Stimulated activated naive B cell treated with anti-CD40 and anti-IgM and Interleukin-4, amounts not matched to agents 10 μg/mL and 1 μg/mL and 100 μg/mL, for 72 hours (primary cell): ENCODE measurements around the gene CAT.

Experiments
- ATAC-seq, 2 donors: fragments of 150-1000 bp; cut with Tn5 transposase; replicated peaks; 2 replicates each; pipeline ENCODE4 v1.10.0; 2021; ENCODE audit warnings: moderate library complexity in 1 of 2
- DNase-seq: peaks from one replicate; pipeline ENCODE4 v3.0.0; 2021
- H3K27ac Mint-ChIP-seq: one replicate; pipeline ENCODE4 v1.8.0; 2022; ENCODE audit warnings: mild to moderate bottlenecking, mixed read lengths
- H3K27me3 Mint-ChIP-seq, 2 donors: one replicate each; pipeline ENCODE4 v1.8.0; 2022; ENCODE audit warnings: mixed read lengths in 2 of 2
- H3K36me3 Mint-ChIP-seq, 2 donors: one replicate each; pipeline ENCODE4 v1.8.0; 2022; ENCODE audit warnings: mixed read lengths in 2 of 2, mild to moderate bottlenecking in 1 of 2
- H3K4me1 Mint-ChIP-seq, 2 donors: one replicate each; pipeline ENCODE4 v1.8.0; 2022; ENCODE audit warnings: mixed read lengths in 2 of 2, mild to moderate bottlenecking in 1 of 2
- H3K4me3 Mint-ChIP-seq, 2 donors: one replicate each; pipeline ENCODE4 v1.8.0; 2022; ENCODE audit warnings: mild to moderate bottlenecking in 2 of 2, mixed read lengths in 2 of 2, moderate library complexity in 1 of 2
- H3K9me3 Mint-ChIP-seq, 2 donors: one replicate each; pipeline ENCODE4 v1.8.0; 2022; ENCODE audit warnings: mixed read lengths in 2 of 2, mild to moderate bottlenecking in 1 of 2

The CAT gene

DNA sequence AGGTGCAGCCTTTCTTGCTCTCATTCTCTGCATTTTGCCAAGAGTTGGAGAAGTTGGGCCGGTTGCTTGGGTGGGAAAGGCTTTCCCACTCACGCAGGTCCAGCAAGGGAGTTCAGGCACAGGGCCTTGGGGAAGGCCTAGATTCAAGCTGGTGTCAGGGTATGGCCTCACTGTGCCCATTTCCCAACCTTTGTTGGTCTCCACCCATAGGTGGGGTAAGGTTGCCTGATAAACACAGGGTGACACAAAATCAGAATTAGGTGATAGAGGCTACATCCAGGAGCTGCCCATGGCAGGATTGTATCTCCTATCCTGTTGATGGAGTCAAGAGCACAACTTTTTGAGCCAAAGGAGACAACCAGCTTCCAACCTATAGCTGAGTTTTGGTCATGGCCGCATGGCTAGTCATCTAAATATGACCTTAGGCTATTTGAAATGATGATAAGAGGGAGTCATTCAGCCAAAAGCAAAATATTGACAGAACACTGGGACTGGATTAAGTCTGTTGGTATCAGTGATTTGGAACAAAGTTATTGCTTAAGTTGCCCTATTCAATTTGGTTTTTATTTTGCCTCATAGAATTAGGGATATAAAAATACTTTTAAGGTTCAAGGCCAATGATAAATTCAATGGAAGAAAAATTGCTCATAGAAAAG is 20.9 kb downstream of the CAT start:
- H3K4me3 Mint-ChIP-seq: no peak overlapping the region
- H3K27ac Mint-ChIP-seq: no peak overlapping the region
- DNase-seq (no peak), ATAC-seq (no peak)
- peaks cover 52 to 65% of the 10 kb centered on the region in 2 donors for H3K36me3 Mint-ChIP-seq
- H3K4me1 Mint-ChIP-seq: peaks cover 1 to 3% of the 10 kb centered on the region in 2 donors
- peaks cover 0 to 2% of the 10 kb centered on the region in 2 donors for H3K9me3 Mint-ChIP-seq
- no peaks in the 10 kb centered on the region for H3K27me3 Mint-ChIP-seq

DNA sequence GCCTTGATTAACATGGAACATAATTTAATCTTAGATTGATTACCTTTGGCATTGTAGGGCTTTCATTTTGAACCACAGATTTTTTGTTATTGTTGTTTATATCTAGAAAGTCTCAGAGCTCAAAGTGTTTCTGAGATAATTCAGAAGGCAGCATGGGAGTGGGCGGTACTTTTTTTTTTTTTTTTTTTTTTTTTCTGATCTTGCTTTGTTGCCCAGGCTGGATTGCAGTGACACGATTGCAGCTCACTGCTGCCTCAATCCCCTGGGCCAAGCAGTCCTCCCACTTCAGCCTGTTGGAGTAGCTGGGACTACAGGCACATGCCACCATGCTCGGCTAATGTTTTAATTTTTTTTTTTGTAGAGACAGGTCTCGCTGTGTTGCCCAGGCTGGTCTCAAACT is 21.5 kb downstream of the CAT start:
- peaks cover 0 to 4% of the 10 kb centered on the region in 2 donors for H3K9me3 Mint-ChIP-seq
- ATAC-seq (no peak), DNase-seq (no peak)
- no peaks in the 10 kb centered on the region for H3K27me3 Mint-ChIP-seq
- H3K4me3 Mint-ChIP-seq: no peak overlapping the region
- H3K4me1 Mint-ChIP-seq: peaks cover 3 to 6% of the 10 kb centered on the region in 2 donors
- H3K27ac Mint-ChIP-seq: no peak overlapping the region
- peaks cover 52 to 66% of the 10 kb centered on the region in 2 donors for H3K36me3 Mint-ChIP-seq

GRCh38 chr11:34461215-34461614 is 22.5 kb downstream of the CAT start:
- peaks cover 60 to 71% of the 10 kb centered on the region in 2 donors for H3K36me3 Mint-ChIP-seq
- no peak for ATAC-seq
- peaks cover 2 to 4% of the 10 kb centered on the region in 2 donors for H3K9me3 Mint-ChIP-seq
- no peak overlapping the region for H3K27ac Mint-ChIP-seq
- no peaks in the 10 kb centered on the region for H3K27me3 Mint-ChIP-seq
- H3K4me1 Mint-ChIP-seq: peaks cover 3 to 6% of the 10 kb centered on the region in 2 donors
- DNase-seq: no peak
- no peak overlapping the region for H3K4me3 Mint-ChIP-seq

- Mint-ChIP-seq H3K27me3 (no peaks in the 10 kb centered on the region), H3K36me3 (peaks cover 52 to 72% of the 10 kb centered on the region in 2 donors), H3K9me3 (peaks cover 6 to 10% of the 10 kb centered on the region in 2 donors), H3K27ac (peak overlapping the region; percentile 83), H3K4me3 (no peak overlapping the region), H3K4me1 (peaks cover 5 to 6% of the 10 kb centered on the region in 2 donors)
- peak in 1 of 2 donors; percentile 42 for ATAC-seq
- no peak for DNase-seq
These were observed 25.9 kb downstream of the CAT start for GRCh38 chr11:34464591-34465051.

DNA sequence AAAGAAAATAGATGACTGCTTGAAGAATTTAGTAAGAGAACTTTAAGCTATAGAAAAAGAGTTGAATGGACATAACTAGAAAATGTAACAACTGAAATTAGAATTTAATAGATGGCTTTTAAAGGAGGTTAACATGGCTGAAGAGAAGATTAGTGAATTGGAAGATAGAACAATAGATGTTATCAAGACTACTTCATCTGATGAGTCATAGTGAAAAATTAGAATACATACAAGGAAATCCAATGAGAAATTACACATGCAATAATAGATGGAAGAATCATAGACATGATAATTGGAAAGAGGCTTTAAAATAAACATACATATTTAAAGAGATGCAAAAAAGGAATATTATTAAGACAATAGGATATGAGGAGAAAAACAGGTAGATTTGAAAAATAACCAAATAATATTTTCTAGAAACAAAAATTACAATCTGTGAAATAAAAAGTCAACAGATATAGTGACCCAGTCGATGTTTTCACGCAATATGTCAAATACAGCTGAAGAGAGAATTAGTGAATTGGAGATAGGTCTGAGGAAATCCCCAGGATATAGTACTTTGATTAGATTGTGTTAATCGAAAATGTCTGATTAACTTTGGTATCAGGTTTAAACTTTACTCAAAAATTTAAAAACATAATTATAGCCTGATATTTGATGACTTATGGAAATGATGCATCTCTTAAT is 28.2 kb downstream of the CAT start:
- no peaks in the 10 kb centered on the region for H3K27me3 Mint-ChIP-seq
- H3K36me3 Mint-ChIP-seq: peaks cover 52 to 62% of the 10 kb centered on the region in 2 donors
- ATAC-seq (no peak), DNase-seq (no peak)
- H3K9me3 Mint-ChIP-seq: peaks cover 6 to 10% of the 10 kb centered on the region in 2 donors
- peaks cover 5 to 6% of the 10 kb centered on the region in 2 donors for H3K4me1 Mint-ChIP-seq
- H3K27ac Mint-ChIP-seq: no peak overlapping the region
- H3K4me3 Mint-ChIP-seq: no peak overlapping the region

- Mint-ChIP-seq H3K27ac (no peak overlapping the region), H3K4me3 (no peak overlapping the region), H3K4me1 (peaks cover 5 to 6% of the 10 kb centered on the region in 2 donors), H3K36me3 (peaks cover 58 to 60% of the 10 kb centered on the region in 2 donors), H3K9me3 (peaks cover 6 to 10% of the 10 kb centered on the region in 2 donors), H3K27me3 (no peaks in the 10 kb centered on the region)
- ATAC-seq: peak; percentile 52 to 56
- DNase-seq: no peak
These were observed 29.6 kb downstream of the CAT start for GRCh38 chr11:34468209-34468841.

- Mint-ChIP-seq H3K9me3 (no peaks in the 10 kb centered on the region), H3K4me3 (no peak overlapping the region), H3K27ac (no peak overlapping the region), H3K36me3 (peaks cover 27 to 28% of the 10 kb centered on the region in 2 donors), H3K27me3 (no peaks in the 10 kb centered on the region), H3K4me1 (no peaks in the 10 kb centered on the region)
- ATAC-seq (no peak), DNase-seq (no peak)
These were observed 35.0 kb downstream of the CAT start for GRCh38 chr11:34473603-34474169.

DNA sequence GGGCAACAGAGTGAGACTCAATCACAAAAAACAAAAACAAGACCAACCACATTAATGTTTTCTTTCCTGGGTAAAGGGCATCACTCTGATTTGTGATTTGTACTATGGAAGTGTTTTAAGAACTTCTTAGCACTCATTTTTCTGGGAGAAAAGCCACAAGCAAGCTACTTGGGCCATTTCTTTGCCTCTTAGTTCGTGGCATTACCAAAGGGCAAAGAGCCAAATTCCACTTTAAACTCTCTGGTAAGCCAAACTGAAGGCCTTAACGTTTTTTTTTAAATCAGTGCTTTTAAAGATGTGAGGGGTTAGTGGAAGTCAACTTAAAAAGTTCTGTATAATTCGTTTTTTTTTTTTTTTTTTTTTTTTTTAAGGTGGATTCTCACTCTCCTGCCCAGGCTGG is 36.9 kb downstream of the CAT start:
- ATAC-seq (no peak), DNase-seq (no peak)
- Mint-ChIP-seq H3K4me3 (no peak overlapping the region), H3K4me1 (no peaks in the 10 kb centered on the region), H3K27me3 (peaks cover 0 to 6% of the 10 kb centered on the region in 2 donors), H3K27ac (no peak overlapping the region), H3K9me3 (no peaks in the 10 kb centered on the region), H3K36me3 (peaks cover 25 to 27% of the 10 kb centered on the region in 2 donors)

GRCh38 chr11:34476849-34477248 is 38.1 kb downstream of the CAT start:
- H3K27me3 Mint-ChIP-seq: peaks cover 0 to 9% of the 10 kb centered on the region in 2 donors
- no peak overlapping the region for H3K4me3 Mint-ChIP-seq
- peaks cover 19 to 20% of the 10 kb centered on the region in 2 donors for H3K36me3 Mint-ChIP-seq
- H3K9me3 Mint-ChIP-seq: no peaks in the 10 kb centered on the region
- ATAC-seq (no peak), DNase-seq (no peak)
- peak overlapping the region; percentile 31 for H3K27ac Mint-ChIP-seq
- no peaks in the 10 kb centered on the region for H3K4me1 Mint-ChIP-seq

DNA sequence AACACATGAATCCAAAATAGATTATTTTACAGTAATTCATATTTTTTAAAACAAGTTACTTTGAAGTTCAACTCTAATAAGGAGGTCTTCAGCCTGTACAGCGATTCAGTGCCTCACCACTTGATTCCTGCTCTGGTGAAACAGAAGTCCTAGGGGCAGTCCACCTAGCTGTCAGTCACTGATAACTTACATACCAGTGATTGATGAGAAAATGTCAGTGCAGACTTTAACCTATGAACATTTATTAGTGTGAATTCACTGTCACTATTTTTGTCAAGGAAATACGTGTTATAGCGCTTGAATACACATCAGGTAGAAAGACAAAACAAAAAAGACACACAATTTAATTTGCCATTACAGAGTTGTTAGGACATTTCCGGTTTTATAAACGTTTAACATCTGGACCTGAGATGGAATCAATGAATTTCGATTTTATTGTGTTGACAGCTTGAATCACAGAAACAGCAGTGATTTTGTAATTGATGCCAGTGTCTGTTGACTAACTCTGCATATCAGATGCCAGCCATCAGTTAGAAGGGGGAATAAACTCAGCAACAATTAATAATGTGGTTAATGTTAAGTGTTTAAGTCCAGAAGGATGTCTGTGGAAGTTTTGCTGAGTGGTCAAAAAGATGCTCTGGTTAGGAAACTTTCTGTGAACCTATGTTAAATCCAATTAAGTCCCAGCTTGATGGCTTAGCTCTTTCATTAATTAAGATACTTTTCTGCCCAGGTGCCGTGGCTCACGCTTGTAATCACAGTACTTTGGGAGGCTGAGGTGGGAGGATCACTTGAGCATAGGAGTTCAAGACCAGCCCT is 40.3 kb downstream of the CAT start:
- H3K4me1 Mint-ChIP-seq: no peaks in the 10 kb centered on the region
- peaks cover under 1 to 6% of the 10 kb centered on the region in 2 donors for H3K36me3 Mint-ChIP-seq
- no peak overlapping the region for H3K27ac Mint-ChIP-seq
- H3K4me3 Mint-ChIP-seq: no peak overlapping the region
- no peaks in the 10 kb centered on the region for H3K9me3 Mint-ChIP-seq
- peaks cover 0 to 9% of the 10 kb centered on the region in 2 donors for H3K27me3 Mint-ChIP-seq
- ATAC-seq (no peak), DNase-seq (no peak)

DNA sequence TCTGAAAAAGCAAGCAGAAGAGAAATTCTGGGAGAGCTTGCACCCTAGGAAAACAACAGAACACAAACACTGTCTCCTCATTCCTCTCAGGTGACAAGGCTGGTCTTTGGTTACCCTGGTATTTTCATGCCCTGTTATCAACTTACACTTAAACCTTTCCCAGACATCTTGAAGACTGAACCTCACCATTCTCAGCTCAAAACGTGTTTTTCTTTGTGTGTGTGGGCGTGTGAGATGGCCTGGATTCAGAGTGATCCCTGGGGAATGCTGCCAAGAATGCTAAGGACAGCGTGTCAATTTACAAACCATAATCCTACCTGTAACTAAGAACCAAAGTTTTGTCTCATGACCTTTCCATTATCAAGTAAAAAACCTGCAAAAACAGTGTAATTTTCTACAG is 41.6 kb downstream of the CAT start:
- no peak overlapping the region for H3K4me3 Mint-ChIP-seq
- H3K27ac Mint-ChIP-seq: no peak overlapping the region
- no peaks in the 10 kb centered on the region for H3K36me3 Mint-ChIP-seq
- DNase-seq: no peak
- no peak for ATAC-seq
- no peaks in the 10 kb centered on the region for H3K9me3 Mint-ChIP-seq
- peaks cover 0 to 9% of the 10 kb centered on the region in 2 donors for H3K27me3 Mint-ChIP-seq
- H3K4me1 Mint-ChIP-seq: no peaks in the 10 kb centered on the region

DNA sequence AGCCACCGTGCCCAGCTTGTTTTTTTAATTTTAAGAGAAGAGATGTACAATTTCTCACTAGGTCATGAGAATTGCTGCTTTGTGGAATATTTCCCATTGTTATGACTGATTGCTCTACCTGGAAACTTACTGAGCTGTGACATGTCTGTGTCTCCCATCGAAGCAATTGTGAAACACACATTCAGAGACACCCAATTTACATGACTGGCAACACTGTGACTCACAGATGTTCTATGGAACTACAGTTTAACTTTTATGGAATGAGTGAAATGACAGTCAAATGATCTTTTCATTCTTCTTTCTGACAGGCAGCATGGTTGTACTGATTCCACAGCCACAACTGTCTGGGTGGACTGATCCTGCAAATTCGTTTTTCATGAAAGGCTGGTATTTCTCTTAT is 42.6 kb downstream of the CAT start:
- H3K4me3 Mint-ChIP-seq: no peak overlapping the region
- peaks cover 0 to 9% of the 10 kb centered on the region in 2 donors for H3K27me3 Mint-ChIP-seq
- ATAC-seq (no peak), DNase-seq (no peak)
- H3K4me1 Mint-ChIP-seq: no peaks in the 10 kb centered on the region
- no peaks in the 10 kb centered on the region for H3K36me3 Mint-ChIP-seq
- H3K27ac Mint-ChIP-seq: no peak overlapping the region
- H3K9me3 Mint-ChIP-seq: no peaks in the 10 kb centered on the region

GRCh38 chr11:34483106-34483874 is 44.6 kb downstream of the CAT start:
- Mint-ChIP-seq H3K27ac (no peak overlapping the region), H3K4me1 (peaks cover 0 to 1% of the 10 kb centered on the region in 2 donors), H3K27me3 (peaks cover 0 to 9% of the 10 kb centered on the region in 2 donors), H3K4me3 (no peak overlapping the region), H3K36me3 (no peaks in the 10 kb centered on the region), H3K9me3 (no peaks in the 10 kb centered on the region)
- DNase-seq (no peak), ATAC-seq (no peak)
